ENCODE data around the gene CNOT2. TPM values are rescaled to one million over a fixed set of nuclear protein-coding genes. Genes with fewer than 3 reads are reported as not detected.

Gene CNOT2
- total and polyA plus RNA-seq, 11 donors = 15.5 to 63.7 (median 36.9) TPM

- WGBS, 4 donors = 32 to 60% (median 55%) methylated on average over 2 of the region's 2 CpGs
Observed at GRCh38 chr12:70251226-70251625, 8.0 kb downstream of the CNOT2 start.

GRCh38 chr12:70251661-70252060 is 8.4 kb downstream of the CNOT2 start:
- DNase-seq (no peak), ATAC-seq (no peak)
- TF ChIP-seq CTCF (IDR thresholded peaks at IDR 0.05) = no peak
- no peak for TF ChIP-seq POLR2A (IDR thresholded peaks at IDR 0.05)
- Histone ChIP-seq H3K9me3 (no peaks in the 10 kb centered on the region), H3K4me1 (peaks cover 4 to 79% (median 58%) of the 10 kb centered on the region in 12 donors), H3K36me3 (peaks cover 0 to 5% (median 0%) of the 10 kb centered on the region in 9 donors), H3K4me3 (no peak overlapping the region), H3K27me3 (no peaks in the 10 kb centered on the region), H3K27ac (no peak overlapping the region)
- 50 to 62% (median 58%) methylated on average over 2 of the region's 2 CpGs for WGBS, 4 donors
- intact Hi-C loops (cut with DNase I) = loop anchor here in 1 of 10 donors (10.0 kb wide), 1 partner anchor 103 kb away; no protein-coding TSS in a partner anchor

More at GRCh38 chr12:70251226-70251625, 8.0 kb downstream of the CNOT2 start:
- Histone ChIP-seq H3K9me3 (no peaks in the 10 kb centered on the region), H3K36me3 (peaks cover 0 to 5% (median 0%) of the 10 kb centered on the region in 9 donors), H3K4me1 (peaks cover 5 to 82% (median 60%) of the 10 kb centered on the region in 12 donors), H3K27me3 (no peaks in the 10 kb centered on the region), H3K27ac (no peak overlapping the region), H3K4me3 (no peak overlapping the region)
- no peak for ATAC-seq
- intact Hi-C loops (cut with DNase I) = loop anchor here in 1 of 10 donors (10.0 kb wide), 1 partner anchor 104 kb away; no protein-coding TSS in a partner anchor
- DNase-seq = no peak
- TF ChIP-seq POLR2A (IDR thresholded peaks at IDR 0.05) = no peak

GRCh38 chr12:70252832-70253231 is 9.6 kb downstream of the CNOT2 start:
- H3K36me3 ChIP-seq = no peaks in the 10 kb centered on the region
- no peak for DNase-seq
- TF ChIP-seq POLR2A (IDR thresholded peaks at IDR 0.05) = no peak
- TF ChIP-seq CTCF (IDR thresholded peaks at IDR 0.05) = no peak
- ATAC-seq = no peak
- no peaks in the 10 kb centered on the region for H3K27me3 ChIP-seq
- WGBS, 4 donors = 75 to 81% (median 77%) methylated on average over 4 of the region's 4 CpGs
- H3K27ac ChIP-seq = no peak overlapping the region
- H3K4me1 ChIP-seq = peaks cover 0 to 72% (median 49%) of the 10 kb centered on the region in 12 donors
- intact Hi-C loops (cut with DNase I) = loop anchor here in 1 of 10 donors (10.0 kb wide), 1 partner anchor 102 kb away; no protein-coding TSS in a partner anchor
- no peaks in the 10 kb centered on the region for H3K9me3 ChIP-seq
- no peak overlapping the region for H3K4me3 ChIP-seq

- no peak overlapping the region for H3K27ac ChIP-seq
- TF ChIP-seq POLR2A (IDR thresholded peaks at IDR 0.05) = no peak
- TF ChIP-seq CTCF (IDR thresholded peaks at IDR 0.05) = no peak
- intact Hi-C loops (cut with DNase I) = loop anchor here in 1 of 10 donors (10.0 kb wide), 1 partner anchor 101 kb away; no protein-coding TSS in a partner anchor
Observed at GRCh38 chr12:70254225-70254624, 11.0 kb downstream of the CNOT2 start.

More at GRCh38 chr12:70254225-70254624, 11.0 kb downstream of the CNOT2 start:
- no peaks in the 10 kb centered on the region for H3K27me3 ChIP-seq
- H3K36me3 ChIP-seq = no peaks in the 10 kb centered on the region
- H3K9me3 ChIP-seq = no peaks in the 10 kb centered on the region
- no peak overlapping the region for H3K4me3 ChIP-seq
- peaks cover 0 to 70% (median 39%) of the 10 kb centered on the region in 12 donors for H3K4me1 ChIP-seq
- DNase-seq (no peak), ATAC-seq (no peak)
- WGBS, 4 donors = 87 to 93% (median 89%) methylated on average over 5 of the region's 5 CpGs

Data from heart left ventricle (tissue), 16 donors.